ENCODE measurements around the gene TIGD3.

Gene TIGD3

GRCh38 chr11:65398362-65398910 lies 43.9 kb downstream of the TIGD3 start:
- Mint-ChIP-seq H3K4me1 (ENCODE audit: low read depth) (peaks cover under 1% of the 10 kb centered on the region), H3K9me3 (no peaks in the 10 kb centered on the region), H3K4me3 (no peak overlapping the region), H3K27me3 (no peaks in the 10 kb centered on the region), H3K36me3 (ENCODE audit: low read depth) (peaks cover 77% of the 10 kb centered on the region), H3K27ac (no peak overlapping the region)
- DNase-seq = no peak

GRCh38 chr11:65399249-65399648 lies 44.7 kb downstream of the TIGD3 start:
- peaks cover 3% of the 10 kb centered on the region for H3K4me1 Mint-ChIP-seq (ENCODE audit: low read depth)
- no peaks in the 10 kb centered on the region for H3K27me3 Mint-ChIP-seq
- peaks cover 81% of the 10 kb centered on the region for H3K36me3 Mint-ChIP-seq (ENCODE audit: low read depth)
- H3K4me3 Mint-ChIP-seq = no peak overlapping the region
- no peaks in the 10 kb centered on the region for H3K9me3 Mint-ChIP-seq
- DNase-seq = no peak
- H3K27ac Mint-ChIP-seq = no peak overlapping the region

GRCh38 chr11:65399845-65400244 lies 45.3 kb downstream of the TIGD3 start:
- no peak overlapping the region for H3K4me3 Mint-ChIP-seq
- peaks cover 83% of the 10 kb centered on the region for H3K36me3 Mint-ChIP-seq (ENCODE audit: low read depth)
- DNase-seq = no peak
- peaks cover 3% of the 10 kb centered on the region for H3K4me1 Mint-ChIP-seq (ENCODE audit: low read depth)
- H3K9me3 Mint-ChIP-seq = no peaks in the 10 kb centered on the region
- H3K27me3 Mint-ChIP-seq = no peaks in the 10 kb centered on the region
- no peak overlapping the region for H3K27ac Mint-ChIP-seq

- H3K27ac Mint-ChIP-seq = peak overlapping the region; percentile 59
- no peaks in the 10 kb centered on the region for H3K9me3 Mint-ChIP-seq
- DNase-seq = no peak
- H3K4me3 Mint-ChIP-seq = no peak overlapping the region
- peaks cover 83% of the 10 kb centered on the region for H3K36me3 Mint-ChIP-seq (ENCODE audit: low read depth)
- H3K4me1 Mint-ChIP-seq (ENCODE audit: low read depth) = peaks cover 3% of the 10 kb centered on the region
- H3K27me3 Mint-ChIP-seq = no peaks in the 10 kb centered on the region
Measured at GRCh38 chr11:65400307-65401072, 45.9 kb downstream of the TIGD3 start.

GRCh38 chr11:65401073-65401802 lies 46.7 kb downstream of the TIGD3 start:
- DNase-seq = no peak
- peaks cover 81% of the 10 kb centered on the region for H3K36me3 Mint-ChIP-seq (ENCODE audit: low read depth)
- H3K9me3 Mint-ChIP-seq = no peaks in the 10 kb centered on the region
- H3K4me3 Mint-ChIP-seq = no peak overlapping the region
- peaks cover 3% of the 10 kb centered on the region for H3K4me1 Mint-ChIP-seq (ENCODE audit: low read depth)
- peak overlapping the region; percentile 8 for H3K27ac Mint-ChIP-seq
- H3K27me3 Mint-ChIP-seq = no peaks in the 10 kb centered on the region

GRCh38 chr11:65401803-65402248 lies 47.3 kb downstream of the TIGD3 start:
- DNase-seq = no peak
- Mint-ChIP-seq H3K4me3 (no peak overlapping the region), H3K27ac (peak overlapping the region; percentile 8), H3K9me3 (no peaks in the 10 kb centered on the region), H3K27me3 (no peaks in the 10 kb centered on the region), H3K36me3 (ENCODE audit: low read depth) (peaks cover 83% of the 10 kb centered on the region), H3K4me1 (ENCODE audit: low read depth) (peaks cover 3% of the 10 kb centered on the region)

GRCh38 chr11:65402790-65403189 lies 48.2 kb downstream of the TIGD3 start:
- peaks cover 83% of the 10 kb centered on the region for H3K36me3 Mint-ChIP-seq (ENCODE audit: low read depth)
- no peak overlapping the region for H3K4me3 Mint-ChIP-seq
- H3K9me3 Mint-ChIP-seq = no peaks in the 10 kb centered on the region
- H3K27me3 Mint-ChIP-seq = no peaks in the 10 kb centered on the region
- no peak for DNase-seq
- H3K27ac Mint-ChIP-seq = no peak overlapping the region
- H3K4me1 Mint-ChIP-seq (ENCODE audit: low read depth) = peaks cover 3% of the 10 kb centered on the region

- Mint-ChIP-seq H3K4me3 (no peak overlapping the region), H3K4me1 (ENCODE audit: low read depth) (peaks cover 3% of the 10 kb centered on the region)
- no peak for DNase-seq
Measured at GRCh38 chr11:65403607-65404121, 49.1 kb downstream of the TIGD3 start.

GRCh38 chr11:65404210-65404609 lies 49.7 kb downstream of the TIGD3 start:
- no peak overlapping the region for H3K4me3 Mint-ChIP-seq
- H3K36me3 Mint-ChIP-seq (ENCODE audit: low read depth) = peaks cover 82% of the 10 kb centered on the region

More at GRCh38 chr11:65403607-65404121, 49.1 kb downstream of the TIGD3 start:
- H3K36me3 Mint-ChIP-seq (ENCODE audit: low read depth) = peaks cover 82% of the 10 kb centered on the region
- peak overlapping the region; percentile 26 for H3K27ac Mint-ChIP-seq
- H3K27me3 Mint-ChIP-seq = no peaks in the 10 kb centered on the region
- no peaks in the 10 kb centered on the region for H3K9me3 Mint-ChIP-seq

GRCh38 chr11:65404638-65405339 lies 50.2 kb downstream of the TIGD3 start:
- no peak for DNase-seq
- Mint-ChIP-seq H3K9me3 (no peaks in the 10 kb centered on the region), H3K4me1 (ENCODE audit: low read depth) (peaks cover 3% of the 10 kb centered on the region), H3K36me3 (ENCODE audit: low read depth) (peaks cover 82% of the 10 kb centered on the region), H3K27me3 (no peaks in the 10 kb centered on the region), H3K27ac (no peak overlapping the region), H3K4me3 (no peak overlapping the region)

More at GRCh38 chr11:65404210-65404609, 49.7 kb downstream of the TIGD3 start:
- no peak for DNase-seq
- no peaks in the 10 kb centered on the region for H3K27me3 Mint-ChIP-seq
- no peak overlapping the region for H3K27ac Mint-ChIP-seq
- no peaks in the 10 kb centered on the region for H3K9me3 Mint-ChIP-seq
- peaks cover 3% of the 10 kb centered on the region for H3K4me1 Mint-ChIP-seq (ENCODE audit: low read depth)

Measured in activated T-cell treated with anti-CD3 and anti-CD28 coated beads, Interleukin-2, amount 50 U/mL, for 24 hours (primary cell).